NCI-H748 treated with DMSO at 0.1 percent for 48 hours (cell line): ENCODE measurements around the gene ENDOV.

Experiments
- DNase-seq: peaks from one replicate; lab custom pipeline; 2025; lab: John Stamatoyannopoulos, UW

ENDOV gene

DNA sequence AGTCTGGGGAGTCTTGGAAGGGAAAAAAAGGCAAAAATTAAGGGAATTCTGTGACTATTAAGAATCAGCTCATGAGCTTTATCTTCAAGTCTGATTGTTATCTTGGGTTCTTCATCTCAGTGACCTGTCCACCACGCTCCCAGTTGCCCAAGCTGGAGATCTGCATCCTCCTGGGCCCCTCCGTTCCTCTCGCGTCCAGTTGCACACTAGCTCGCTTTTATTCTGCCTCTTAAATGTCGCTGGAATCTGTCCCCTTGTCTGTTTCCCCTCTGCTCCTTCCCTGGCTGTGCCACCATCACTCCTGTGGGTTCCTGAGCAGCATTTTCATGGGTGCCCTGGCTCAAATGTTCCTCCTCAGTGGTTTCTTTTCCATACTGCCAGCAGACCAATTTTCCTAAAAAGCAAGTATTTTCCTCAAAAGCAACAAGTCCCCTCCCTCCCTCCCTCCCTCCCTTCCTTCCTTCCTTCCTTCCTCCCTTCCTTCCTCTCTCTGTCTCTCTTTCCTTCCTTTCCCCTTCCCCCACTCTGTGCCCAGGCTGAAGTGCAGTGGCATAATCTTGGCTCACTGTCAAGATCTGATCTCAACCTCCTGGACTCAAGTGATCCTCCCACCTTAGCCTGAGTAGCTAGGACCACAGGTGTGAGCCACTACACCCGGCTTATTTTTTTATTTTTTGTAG is 1.4 kb downstream of the ENDOV start:
- DNase-seq, result no peak

DNA sequence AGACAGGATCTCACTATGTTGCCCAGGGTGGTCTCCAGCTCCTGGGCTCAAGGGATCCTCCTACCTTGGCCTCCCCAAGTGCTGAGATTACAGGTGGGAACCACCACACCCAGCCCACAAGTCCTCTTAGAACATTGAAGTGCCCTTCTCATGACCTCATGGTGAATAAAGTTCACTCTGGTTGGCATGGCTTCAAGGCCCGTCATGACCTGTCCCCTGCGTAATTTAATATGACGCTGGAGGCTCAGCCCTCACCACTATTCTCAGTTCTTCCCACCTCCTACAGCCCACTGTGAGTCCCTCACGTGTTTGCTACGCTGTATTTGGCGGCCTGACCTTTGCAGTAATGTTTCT is 1.9 kb downstream of the ENDOV start:
- no peak for DNase-seq

DNA sequence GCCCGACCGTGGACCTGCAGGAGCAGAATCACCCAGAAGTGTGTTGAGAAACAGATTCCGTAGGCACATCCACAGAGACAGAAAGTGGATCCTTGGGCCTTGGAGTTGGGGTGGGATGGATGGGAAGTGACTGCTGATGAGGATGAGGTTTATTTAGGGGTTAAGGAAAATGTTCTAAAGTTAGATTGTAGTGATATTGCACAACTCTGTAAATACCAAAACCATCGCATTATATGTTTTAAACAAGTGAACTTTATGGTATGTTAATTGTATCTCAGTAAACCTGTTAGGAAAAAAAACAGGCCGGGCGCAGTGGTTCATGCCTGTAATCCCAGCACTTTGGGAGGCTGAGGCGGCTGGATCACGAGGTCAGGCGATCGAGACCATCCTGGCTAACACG is 3.6 kb downstream of the ENDOV start:
- no peak for DNase-seq

DNA sequence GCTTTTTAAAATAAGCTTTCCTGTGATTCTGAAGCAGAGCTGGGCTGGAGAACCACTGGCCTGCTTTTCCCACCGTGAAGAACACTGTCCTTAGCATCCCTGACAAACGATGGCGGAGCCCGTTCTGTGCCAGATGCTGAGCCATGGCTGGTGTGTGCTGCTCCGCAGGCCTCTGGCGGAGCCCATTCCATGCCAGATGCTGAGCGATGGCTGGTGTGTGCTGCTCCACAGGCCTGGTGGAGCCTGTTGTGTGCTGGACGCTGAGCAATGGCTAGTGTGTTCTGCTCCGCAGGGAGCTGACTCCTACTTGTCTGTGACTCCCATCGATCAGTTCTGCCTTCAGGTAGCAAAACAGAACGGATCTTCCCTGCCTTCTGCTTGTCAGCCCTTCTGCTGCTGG is 4.3 kb downstream of the ENDOV start:
- DNase-seq, result no peak

DNA sequence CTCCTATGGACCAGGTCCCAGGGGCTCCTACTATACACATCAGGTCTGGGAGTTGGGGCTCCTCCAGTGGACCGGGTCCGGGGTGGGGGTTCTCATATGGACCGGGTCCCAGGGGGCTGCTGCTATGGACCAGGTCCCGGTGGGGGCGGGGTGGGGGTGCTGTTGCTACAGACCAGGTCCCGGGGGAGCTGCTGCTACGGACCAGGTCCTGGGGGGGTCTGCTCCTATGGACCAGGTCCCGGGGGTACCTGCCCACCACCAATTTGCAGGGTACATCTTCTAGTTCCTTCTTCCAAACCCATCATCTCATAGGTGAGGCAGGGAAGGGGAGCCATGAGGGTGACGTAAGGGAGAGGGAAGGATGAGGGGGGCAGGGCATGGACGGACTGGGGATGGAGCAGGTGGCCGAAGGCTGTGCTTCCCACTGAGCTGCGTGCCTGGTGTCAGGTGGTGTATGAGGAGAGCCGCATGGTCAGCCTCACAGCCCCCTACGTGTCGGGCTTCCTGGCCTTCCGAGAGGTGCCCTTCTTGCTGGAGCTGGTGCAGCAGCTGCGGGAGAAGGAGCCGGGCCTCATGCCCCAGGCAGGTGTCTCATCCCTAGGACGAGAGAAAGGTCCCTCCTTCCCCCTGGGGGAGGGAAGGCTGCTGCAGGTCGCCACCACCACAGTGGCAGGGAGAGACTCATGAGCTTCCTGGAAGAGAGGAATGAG is 6.6 kb downstream of the ENDOV start:
- DNase-seq, result no peak

DNA sequence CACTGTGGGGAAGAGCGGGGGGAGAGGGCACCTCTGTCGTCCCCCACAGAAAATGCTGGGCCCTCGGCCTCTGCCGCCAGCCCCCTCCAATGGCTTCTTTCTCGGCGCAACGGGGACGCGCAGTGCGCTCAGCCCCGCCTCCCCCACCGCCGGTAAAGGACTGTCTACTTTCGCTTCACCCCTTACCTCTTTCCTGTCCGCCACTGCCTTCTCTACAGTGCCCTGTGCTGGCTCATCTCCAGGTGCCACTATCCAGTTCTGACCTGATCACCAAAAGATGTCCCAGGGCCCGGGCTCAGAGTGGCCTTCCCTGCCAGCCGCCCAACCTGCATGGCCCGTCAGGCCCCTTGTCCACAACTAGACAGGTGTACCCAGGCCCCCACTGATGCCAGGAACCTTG is 7.3 kb downstream of the ENDOV start:
- DNase-seq, result no peak

DNA sequence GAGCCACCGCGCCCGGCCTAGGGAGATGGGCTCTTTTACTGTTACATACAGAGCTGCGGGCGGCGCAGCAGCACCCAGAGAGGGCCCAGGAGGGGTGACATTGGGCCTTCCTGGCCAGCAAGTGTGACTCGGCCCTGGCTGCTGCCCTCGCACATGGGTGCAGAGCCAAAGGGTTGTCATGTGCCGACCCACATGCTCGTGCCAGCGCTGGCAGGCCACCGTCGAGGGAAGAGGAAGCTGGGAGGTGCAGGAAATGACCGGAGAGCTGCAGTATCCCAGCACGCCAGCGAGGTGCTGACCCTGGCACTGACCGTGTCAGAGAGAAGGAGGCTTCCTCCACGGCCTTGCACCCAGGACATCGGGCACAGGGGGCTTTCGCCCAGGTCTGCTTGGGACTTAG is 8.0 kb downstream of the ENDOV start:
- DNase-seq, result no peak

DNA sequence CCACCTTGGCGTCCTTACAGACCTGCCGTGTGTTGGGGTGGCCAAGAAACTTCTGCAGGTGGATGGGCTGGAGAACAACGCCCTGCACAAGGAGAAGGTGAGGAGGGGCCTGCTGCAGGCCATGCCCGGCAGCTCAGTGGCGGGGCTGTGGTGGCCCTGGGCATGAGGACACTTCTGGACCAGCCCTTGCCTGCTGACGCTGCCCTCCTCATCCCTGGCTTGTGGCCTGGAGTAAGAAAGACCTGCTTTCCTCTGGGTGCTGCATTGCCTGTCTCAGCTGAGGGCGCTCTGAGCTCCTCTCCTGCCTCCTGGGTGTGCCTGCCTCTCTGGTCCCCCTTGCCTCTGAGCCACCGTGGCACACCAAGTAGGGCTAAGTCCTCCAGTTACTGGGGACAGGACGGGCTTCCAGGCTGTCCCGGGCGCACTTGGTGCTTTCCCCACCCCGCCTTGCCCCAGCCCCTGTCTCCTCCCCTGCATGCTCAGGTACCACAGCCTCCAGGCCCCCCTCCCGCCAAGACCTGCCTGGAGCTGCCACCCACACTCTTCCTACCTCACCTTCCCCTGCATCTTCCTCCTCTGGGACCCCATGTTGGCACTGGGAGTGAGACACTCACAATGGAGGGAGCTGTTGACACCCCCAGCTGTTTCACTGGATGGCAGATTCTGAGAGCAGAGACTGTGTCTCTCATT is 8.7 kb downstream of the ENDOV start:
- no peak for DNase-seq

DNA sequence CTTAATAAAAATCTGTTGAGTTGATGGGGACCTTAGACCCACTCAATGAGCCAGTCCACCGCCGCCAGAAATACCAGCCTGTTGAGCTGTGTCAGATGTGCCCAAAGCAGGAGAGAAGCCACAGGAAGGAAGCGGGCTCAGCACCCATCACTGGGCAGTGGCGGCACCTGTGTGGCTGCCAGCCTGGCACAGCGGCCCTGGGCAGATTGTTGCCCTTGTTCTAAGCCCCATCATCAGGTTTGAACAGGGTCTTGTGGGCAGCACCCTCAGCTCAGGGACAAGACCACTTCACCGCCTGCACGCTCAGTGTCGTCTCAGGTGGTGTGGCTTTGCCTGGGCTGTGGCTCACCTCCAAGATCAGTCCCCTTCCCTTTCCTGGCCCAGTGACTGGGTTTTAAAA is 9.3 kb downstream of the ENDOV start:
- DNase-seq, result no peak

DNA sequence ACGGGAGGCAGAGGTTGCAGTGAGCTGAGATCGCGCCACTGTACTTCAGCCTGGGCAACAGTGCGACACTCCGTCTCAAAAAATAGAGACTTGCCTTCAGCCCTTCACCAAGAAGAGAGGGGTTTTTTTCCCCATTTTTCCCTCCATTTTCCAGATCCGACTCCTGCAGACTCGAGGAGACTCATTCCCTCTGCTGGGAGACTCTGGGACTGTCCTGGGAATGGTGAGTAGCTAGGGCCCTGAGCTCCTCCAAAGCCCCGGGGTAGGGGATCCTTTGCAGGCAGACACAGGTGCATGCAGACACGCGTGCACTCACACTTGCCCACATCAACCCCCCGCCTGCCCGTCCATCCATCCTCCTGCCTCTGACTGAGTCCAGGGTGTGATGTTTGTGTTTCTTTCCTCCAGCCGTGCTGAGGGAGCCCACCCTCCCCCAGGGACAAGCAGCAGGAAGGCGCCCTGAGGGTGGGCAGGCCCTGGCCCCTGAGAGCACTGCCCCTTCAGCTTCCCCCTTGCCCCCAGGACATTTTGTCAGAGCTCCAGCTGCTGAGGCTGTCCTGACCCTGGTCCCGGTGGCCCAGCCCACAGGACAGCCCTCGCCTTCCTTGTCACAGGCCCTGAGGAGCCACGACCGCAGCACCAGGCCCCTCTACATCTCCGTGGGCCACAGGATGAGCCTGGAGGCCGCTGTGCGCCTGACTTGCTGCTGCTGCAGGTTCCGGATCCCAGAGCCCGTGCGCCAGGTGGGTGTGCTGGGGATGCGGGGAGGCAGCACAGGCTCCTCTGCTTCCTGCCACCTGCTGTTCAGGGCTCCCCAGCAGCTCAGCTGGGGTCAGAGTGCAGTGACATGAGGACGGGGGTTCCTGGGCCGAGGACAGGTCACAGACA is 10.2 kb downstream of the ENDOV start:
- DNase-seq, result no peak

DNA sequence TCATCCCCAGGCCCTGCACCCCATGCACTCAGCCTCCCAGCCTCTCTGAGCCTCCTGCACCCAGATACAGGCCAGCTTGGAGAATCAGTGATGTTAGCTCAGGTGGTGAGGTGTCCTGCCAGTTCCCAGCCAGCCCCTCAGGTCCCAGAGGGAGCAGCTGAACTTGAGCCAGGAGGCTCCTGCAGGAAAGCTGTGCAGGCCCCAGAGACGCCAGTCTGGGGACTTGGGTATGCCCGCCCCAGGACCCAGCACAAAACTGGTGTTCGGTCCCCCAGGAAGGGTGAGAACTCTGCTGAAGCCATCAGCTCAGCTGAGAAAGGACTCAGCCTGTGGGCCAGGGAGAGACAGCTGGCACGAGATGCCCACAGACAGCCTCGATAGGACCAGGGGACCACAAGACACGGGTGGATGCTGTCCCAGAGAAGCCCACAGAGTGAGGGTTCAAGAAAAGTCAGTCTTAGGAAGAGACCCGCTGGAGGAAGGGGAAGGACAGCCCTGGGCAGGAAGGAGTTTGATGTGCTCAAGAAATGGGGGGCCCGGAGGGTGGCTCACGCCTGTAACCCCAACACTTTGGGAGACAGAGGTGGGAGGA is 11.0 kb downstream of the ENDOV start:
- no peak for DNase-seq

DNA sequence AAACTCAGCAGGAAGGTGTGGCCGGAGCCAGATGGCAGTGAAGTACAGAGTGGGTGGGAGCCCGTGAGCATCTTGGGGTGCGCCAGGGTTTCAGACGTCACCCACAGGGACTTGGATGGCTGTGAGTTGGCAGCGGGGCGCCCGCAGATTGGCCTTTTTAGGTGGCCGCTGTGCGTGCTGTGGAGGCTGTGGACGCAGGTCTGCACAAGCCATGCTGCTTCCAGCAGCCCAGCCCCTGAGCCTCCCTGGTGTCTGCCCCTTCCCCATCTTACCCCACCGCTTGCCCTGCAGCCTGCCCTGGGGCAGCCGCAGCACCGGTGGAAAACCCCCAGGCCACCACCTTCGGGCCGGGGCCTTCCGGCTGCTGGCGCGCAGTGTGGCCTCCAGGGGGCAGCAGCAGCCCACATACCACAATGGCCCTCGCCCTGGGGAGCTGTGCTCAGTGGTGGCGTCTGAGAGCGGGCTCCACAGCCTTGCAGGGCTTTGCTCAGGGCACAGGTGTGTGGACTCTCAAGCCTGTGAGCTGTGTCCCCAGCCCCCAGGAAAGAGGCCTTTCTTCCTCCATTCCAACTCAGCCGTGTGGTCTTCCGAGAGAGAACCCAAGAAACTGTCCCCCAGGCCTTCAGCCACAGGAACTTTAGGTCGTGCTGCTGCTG is 11.8 kb downstream of the ENDOV start:
- DNase-seq, result no peak

DNA sequence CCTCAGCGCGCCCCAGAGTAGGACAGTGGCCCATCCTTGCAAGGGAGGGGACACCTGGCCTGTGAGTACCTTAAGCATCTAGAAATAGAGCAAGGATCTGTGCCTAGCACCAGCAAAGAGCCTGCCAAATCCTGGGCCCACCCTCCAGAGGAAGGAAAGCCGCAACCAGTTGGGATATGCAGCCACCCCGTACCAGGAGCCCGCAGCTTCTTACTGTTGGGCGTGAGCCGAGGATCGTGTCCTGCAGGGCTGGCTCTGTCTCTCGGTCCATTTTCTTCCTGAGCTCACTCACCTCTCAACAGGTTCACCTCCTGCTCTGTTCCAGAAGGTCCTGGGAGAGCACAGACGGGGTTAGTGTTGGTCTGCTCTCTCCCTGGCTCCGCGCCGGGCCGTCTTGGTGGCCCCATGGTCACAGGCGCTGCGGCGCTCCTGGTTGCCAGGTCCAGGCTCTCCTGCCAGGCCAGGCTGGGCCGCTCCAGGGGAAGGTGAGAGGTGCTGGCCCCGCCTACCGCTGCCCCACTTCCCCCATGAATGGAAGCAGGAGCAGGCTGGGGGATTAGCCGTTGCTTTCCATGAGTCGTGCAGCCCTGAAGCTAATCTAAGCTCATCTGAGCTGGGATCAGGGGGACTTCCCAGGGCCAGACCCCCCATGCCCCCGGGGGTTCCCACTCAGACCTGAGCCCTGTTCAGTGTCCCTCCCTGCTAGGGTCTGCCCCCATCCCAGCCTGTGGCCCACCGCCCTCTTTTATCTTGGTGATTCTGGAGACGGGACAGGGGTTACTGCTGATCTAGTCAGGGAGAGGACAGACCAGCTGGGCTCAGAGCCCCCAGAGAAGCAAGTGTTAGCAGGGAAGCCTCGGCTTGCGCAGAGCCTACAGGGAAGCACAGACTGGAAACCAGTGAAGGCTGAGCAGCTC is 12.7 kb downstream of the ENDOV start:
- DNase-seq, result no peak

DNA sequence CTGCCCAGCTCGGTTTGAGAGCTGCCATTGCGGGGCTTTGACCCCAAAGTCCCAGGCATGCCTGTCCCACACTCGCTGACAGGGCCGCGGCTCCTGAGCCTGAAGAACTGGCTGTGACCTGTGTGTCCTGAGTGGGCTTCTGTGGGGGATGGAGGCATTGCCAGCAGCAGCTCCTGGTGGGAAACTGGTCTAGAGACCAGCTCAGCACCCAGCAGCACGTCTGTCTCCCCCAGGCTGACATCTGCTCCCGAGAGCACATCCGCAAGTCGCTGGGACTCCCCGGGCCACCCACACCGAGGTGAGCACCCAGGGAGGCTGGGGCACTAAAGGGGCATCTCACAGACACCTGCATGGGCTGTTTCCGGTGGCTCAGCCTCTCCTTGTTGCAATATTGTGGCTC is 13.4 kb downstream of the ENDOV start:
- no peak for DNase-seq

DNA sequence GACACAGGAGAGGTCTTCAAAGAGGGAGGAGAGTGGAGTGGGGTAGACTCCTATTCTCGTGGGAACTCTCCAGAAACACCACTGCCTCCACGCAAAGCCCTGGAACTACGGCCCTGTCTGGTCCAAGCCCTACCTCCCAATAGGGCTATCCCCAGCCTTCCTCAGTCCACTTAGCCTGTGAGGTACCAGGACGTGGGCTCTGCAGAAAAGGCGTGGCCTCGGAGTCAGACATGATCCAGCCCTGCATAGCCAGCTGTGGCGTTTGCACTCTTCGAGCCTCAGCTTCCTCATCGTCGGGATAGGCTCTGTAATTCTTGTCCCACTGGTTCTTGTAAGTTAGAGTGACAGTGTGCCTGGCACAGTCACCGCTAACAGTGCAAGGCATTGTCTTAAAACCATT is 13.8 kb downstream of the ENDOV start:
- no peak for DNase-seq

DNA sequence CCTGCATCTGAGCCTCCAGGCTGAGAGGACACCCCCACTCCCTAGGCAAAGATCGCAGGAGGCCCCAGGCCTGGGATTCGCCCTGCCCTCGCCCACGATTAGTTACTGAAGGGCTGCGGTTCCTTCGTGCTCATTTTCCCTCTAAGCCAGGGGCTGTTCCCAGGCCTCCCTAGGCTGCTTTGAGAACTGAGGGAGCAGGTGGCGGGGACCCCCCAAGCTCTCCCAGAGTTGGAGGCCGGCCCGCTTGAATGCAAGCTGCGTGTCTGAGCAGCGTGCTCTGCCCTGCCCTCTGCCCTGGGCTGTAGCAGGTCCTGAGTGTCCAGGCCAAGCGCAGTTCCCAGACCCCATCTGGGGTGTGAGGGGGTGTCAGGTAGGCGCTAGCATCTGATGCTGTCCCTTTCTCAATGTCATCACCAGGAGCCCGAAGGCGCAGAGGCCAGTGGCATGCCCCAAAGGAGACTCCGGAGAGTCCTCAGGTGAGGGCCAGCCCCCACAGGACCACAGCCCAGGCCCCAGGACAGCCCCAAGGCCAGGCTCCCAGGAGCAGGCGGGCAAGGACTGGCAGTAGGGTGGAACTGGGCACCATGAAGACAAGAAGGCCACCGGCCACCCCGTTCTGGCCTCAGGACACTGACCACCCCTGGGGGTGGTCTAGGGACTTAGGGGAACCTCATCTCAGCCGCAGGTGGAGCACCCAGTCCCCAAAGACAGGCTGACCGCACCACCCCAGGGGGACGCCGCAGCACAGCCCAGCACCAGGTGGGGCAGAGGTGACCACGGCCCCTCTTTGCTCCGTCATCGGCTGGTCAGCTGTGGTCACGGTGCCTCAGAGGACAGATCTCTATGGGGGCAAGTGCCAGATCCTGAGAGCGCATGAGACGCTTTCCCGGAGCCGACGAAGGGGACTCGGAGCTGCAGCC is 14.6 kb downstream of the ENDOV start:
- DNase-seq, result no peak

DNA sequence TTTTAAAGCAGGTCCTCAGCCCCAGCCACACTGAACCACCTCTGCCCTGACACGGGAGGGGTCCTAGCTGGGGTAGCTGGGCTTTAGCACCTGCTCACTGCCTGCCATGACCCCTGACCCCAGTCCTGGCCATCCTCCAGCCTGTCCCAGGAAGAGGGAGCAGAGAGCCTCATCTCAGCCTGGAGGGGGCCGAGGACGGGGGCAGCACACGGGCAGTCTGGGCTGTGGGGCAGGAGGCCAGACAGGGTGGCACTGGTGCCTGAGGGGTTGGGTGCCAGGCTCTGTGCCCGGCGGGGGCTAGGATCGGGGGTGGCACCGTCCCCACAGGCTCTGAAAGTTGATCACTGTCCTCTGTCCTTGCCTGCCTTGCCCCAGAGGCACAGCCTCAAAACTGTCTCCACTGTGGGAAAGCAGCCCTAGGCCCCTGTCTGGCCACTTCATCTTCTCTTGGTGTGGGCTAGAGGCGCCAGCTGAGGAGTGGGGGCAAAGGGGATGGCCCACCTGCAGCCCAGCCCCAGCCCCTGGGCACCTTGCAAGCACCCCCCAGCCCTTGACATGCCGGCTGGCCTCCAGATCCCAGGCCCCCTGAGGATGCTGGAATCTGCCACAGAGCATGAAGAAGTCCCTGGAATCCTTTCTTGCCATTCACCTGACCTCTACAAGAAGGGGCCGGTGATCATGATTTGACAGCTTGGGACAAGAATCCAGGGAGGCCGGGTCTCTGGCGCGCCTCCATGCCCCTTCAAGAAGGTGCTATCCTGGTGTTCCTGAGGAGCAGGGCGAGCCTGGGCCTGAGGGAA is 15.7 kb downstream of the ENDOV start:
- DNase-seq, result no peak
